OCI-LY7 (cell line): ENCODE measurements around the gene GAK. TPM values are rescaled to one million over a fixed set of nuclear protein-coding genes. Genes with fewer than 3 reads are reported as not detected.

ENCODE experiments used
- BruUV-seq: library from RNA; stranded (reverse); fragments of 400-500 nt; replicated peaks from 2 replicates; lab custom pipeline; 2021; lab: Mats Ljungman, UMichigan
- CTCF ChIA-PET: fragments of 300-600 bp; sonication (Branson Sonifier 250); formaldehyde crosslinking; loops from one replicate; lab custom pipeline; 2022; ENCODE audit warnings: antibody characterized with exemption; ENCODE audit not compliant: unreplicated experiment; lab: Charles Lee
- POLR2A ChIA-PET: fragments of 300-600 bp; sonication (Branson Sonifier 250); formaldehyde crosslinking; loops from one replicate; lab custom pipeline; 2022; ENCODE audit warnings: antibody characterized with exemption; lab: Charles Lee
- DNase-seq: peaks from one replicate; pipeline ENCODE4 v3.0.0-alpha.2; 2015; ENCODE audit warnings: low spot score
- H2AFZ ChIP-seq: fragments of 200-600 bp; sonication (generic), shearing (Covaris generic); 2 replicates; pipeline ENCODE4 v1.6.1; 2014; ENCODE audit warnings: mild to moderate bottlenecking, antibody characterized with exemption, low read length, moderate library complexity
- H3K27ac ChIP-seq: fragments of 200-600 bp; sonication (generic); 2 replicates; pipeline ENCODE4 v1.5.1; 2014; ENCODE audit warnings: mixed run types, low read depth, mild to moderate bottlenecking, moderate library complexity, low read length, inconsistent platforms; ENCODE audit not compliant: poor library complexity, severe bottlenecking
- H3K36me3 ChIP-seq: fragments of 200-600 bp; sonication (generic); 2 replicates; pipeline ENCODE4 v1.6.1; 2014; ENCODE audit warnings: mild to moderate bottlenecking, antibody characterized with exemption, low read length, moderate library complexity, mixed read lengths; ENCODE audit not compliant: insufficient read depth
- H3K4me1 ChIP-seq: fragments of 200-600 bp; sonication (generic); 2 replicates; pipeline ENCODE4 v1.5.1; 2014; ENCODE audit warnings: mild to moderate bottlenecking, low read length; ENCODE audit not compliant: insufficient read depth, poor library complexity, severe bottlenecking
- H3K4me2 ChIP-seq: fragments of 200-600 bp; sonication (generic); 2 replicates; pipeline ENCODE4 v1.6.1; 2014; ENCODE audit warnings: mild to moderate bottlenecking, low read length
- H3K4me3 ChIP-seq: fragments of 200-600 bp; sonication (generic); 2 replicates; pipeline ENCODE4 v1.5.1; 2014; ENCODE audit warnings: mild to moderate bottlenecking, low read depth, low read length; ENCODE audit not compliant: poor library complexity, severe bottlenecking
- H3K79me2 ChIP-seq: fragments of 200-600 bp; sonication (generic); 2 replicates; pipeline ENCODE4 v1.6.1; 2016; ENCODE audit warnings: low read depth, mild to moderate bottlenecking, low read length, moderate library complexity, mixed read lengths; ENCODE audit not compliant: insufficient read depth
- H3K9me2 ChIP-seq: fragments of 200-600 bp; sonication (generic); 2 replicates; pipeline ENCODE4 v1.6.1; 2016; ENCODE audit warnings: mild to moderate bottlenecking, low read length, mixed read lengths; ENCODE audit not compliant: insufficient read depth
- H3K9me3 ChIP-seq: fragments of 200-600 bp; sonication (generic); 2 replicates; pipeline ENCODE4 v1.6.1; 2014; ENCODE audit warnings: mild to moderate bottlenecking, mixed run types, low read length, mixed read lengths
- H4K20me1 ChIP-seq: fragments of 200-600 bp; sonication (generic); 2 replicates; pipeline ENCODE4 v1.6.1; 2014; ENCODE audit warnings: mild to moderate bottlenecking, antibody characterized with exemption, low read length, moderate library complexity, mixed read lengths; ENCODE audit not compliant: insufficient read depth
- CTCF ChIP-seq: fragments of 200-600 bp; sonication (generic); conservative IDR thresholded peaks from 2 replicates; pipeline ENCODE4 v1.5.1; 2014; ENCODE audit warnings: mild to moderate bottlenecking, antibody characterized with exemption, low read length, moderate library complexity, mixed read lengths
- EZH2phosphoT487 ChIP-seq: fragments of 200-600 bp; sonication (generic); IDR thresholded peaks from 2 replicates; pipeline ENCODE4 v1.6.1; 2018; ENCODE audit warnings: low read depth, borderline replicate concordance, mild to moderate bottlenecking, mixed run types, antibody characterized with exemption, low read length, moderate library complexity, mixed read lengths
- intact Hi-C: fragments of 100-400 bp; cut with micrococcal nuclease; formaldehyde crosslinking; loops from one replicate; pipeline ENCODE4 v1.10.0; 2022; ENCODE audit not compliant: unreplicated experiment
- total RNA-seq, 2 experiments: library from RNA; depleted of rRNA in 1 of 2; stranded (reverse); fragments of >200 nt in 1 of 2; shearing (Covaris generic) in 1 of 2; gene quantifications; 2 replicates each; pipeline ENCODE4 v1.2.3, GENCODE V29; 2014 to 2022

Gene GAK
- total RNA-seq, 2 experiments from 2014 or later = 86.1 to 107 TPM

- ChIA-PET CTCF (no interaction called here), POLR2A (no interaction called here)
- no peak overlapping the region for H3K4me2 ChIP-seq
- no peak overlapping the region for H3K27ac ChIP-seq
- H3K79me2 ChIP-seq = no peaks in the 10 kb centered on the region
- no peak overlapping the region for H3K4me3 ChIP-seq
- no peak for TF ChIP-seq EZH2phosphoT487
- no peak for TF ChIP-seq CTCF
- no TSS peak for BruUV-seq
- no peaks in the 10 kb centered on the region for H3K9me2 ChIP-seq
- peaks cover 44% of the 10 kb centered on the region for H3K36me3 ChIP-seq
- H4K20me1 ChIP-seq = no peaks in the 10 kb centered on the region
- H3K4me1 ChIP-seq = no peaks in the 10 kb centered on the region
- H2AFZ ChIP-seq = no peak overlapping the region
- DNase-seq = no peak
- intact Hi-C loops = no loop called here
- H3K9me3 ChIP-seq = no peaks in the 10 kb centered on the region
Measured at GRCh38 chr4:866068-866760, 65.9 kb downstream of the GAK start.

- Histone ChIP-seq H3K79me2 (no peaks in the 10 kb centered on the region), H4K20me1 (no peaks in the 10 kb centered on the region), H2AFZ (no peak overlapping the region), H3K27ac (no peak overlapping the region), H3K9me3 (no peaks in the 10 kb centered on the region), H3K9me2 (no peaks in the 10 kb centered on the region), H3K4me3 (no peak overlapping the region), H3K36me3 (peaks cover 43% of the 10 kb centered on the region), H3K4me1 (no peaks in the 10 kb centered on the region), H3K4me2 (no peak overlapping the region)
- no TSS peak for BruUV-seq
- intact Hi-C loops = no loop called here
- ChIA-PET POLR2A (no interaction called here), CTCF (no interaction called here)
- no peak for DNase-seq
- TF ChIP-seq EZH2phosphoT487 (no peak), CTCF (no peak)
Measured at GRCh38 chr4:865572-865971, 66.5 kb downstream of the GAK start.

GRCh38 chr4:865121-865465 lies 67.0 kb downstream of the GAK start:
- DNase-seq = no peak
- Histone ChIP-seq H3K79me2 (no peaks in the 10 kb centered on the region), H3K36me3 (peaks cover 43% of the 10 kb centered on the region), H3K4me3 (no peak overlapping the region), H3K9me3 (no peaks in the 10 kb centered on the region), H3K9me2 (no peaks in the 10 kb centered on the region), H3K4me1 (no peaks in the 10 kb centered on the region), H3K4me2 (no peak overlapping the region), H4K20me1 (no peaks in the 10 kb centered on the region), H3K27ac (no peak overlapping the region), H2AFZ (no peak overlapping the region)
- intact Hi-C loops = no loop called here
- ChIA-PET POLR2A (no interaction called here), CTCF (no interaction called here)
- no peak for TF ChIP-seq CTCF
- no peak for TF ChIP-seq EZH2phosphoT487
- no TSS peak for BruUV-seq
